Retina (tissue), 1 donor: ENCODE measurements around the gene ADCY9.
"Not testable (repeated sequence)": the region's sequence is repeated elsewhere in the genome, so short reads cannot be mapped to it uniquely, and the experiment has no call there.

Experiments
- DNase-seq: peaks from one replicate; pipeline ENCODE4 v3.0.0-alpha.2; 2016

ADCY9 gene

GRCh38 chr16:3946604-3947180 lies 169.6 kb downstream of the ADCY9 start:
- DNase-seq: no peak

DNA sequence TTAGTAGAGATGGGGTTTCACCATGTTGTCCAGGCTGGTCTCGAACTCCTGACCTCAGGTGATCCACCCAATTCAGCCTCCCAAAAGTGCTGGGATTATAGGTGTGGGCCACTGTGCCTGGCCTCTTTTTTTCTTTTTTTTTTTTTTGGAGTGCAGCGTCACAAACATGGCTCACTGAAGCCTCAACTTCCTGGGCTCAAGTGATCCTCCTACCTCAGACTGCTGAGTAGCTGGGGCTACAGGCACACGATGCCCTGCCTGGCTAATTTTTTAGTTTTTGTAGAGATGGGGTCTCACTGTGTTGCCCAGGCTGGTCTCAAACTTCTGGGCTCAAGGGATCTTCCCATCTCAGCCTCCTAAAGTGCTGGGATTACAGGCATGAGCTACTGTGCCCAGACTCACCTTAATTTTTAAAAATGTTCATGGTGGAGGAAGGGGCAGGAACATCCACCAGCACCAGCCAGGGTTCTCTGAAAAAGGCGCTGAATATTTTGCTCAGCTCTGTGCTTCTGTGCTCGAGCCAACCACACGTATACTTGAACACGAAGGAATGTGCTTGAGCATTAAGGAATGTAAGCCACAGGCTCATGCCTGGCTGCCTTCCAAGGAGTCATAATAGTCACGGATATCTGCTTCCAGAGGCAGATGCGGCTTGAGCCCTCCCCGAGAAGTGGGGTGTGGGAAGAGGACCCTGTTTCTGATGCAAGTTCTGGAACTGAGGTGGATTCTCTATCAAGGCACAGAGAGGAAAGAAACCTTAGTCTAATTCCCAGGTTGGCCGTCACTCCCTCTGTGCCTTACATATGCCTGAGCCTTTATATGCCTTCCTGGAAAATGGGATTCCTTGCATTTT lies 170.3 kb downstream of the ADCY9 start:
- no peak for DNase-seq

- DNase-seq: not testable (repeated sequence)
Observed at GRCh38 chr16:3944457-3944856, 171.8 kb downstream of the ADCY9 start.

DNA sequence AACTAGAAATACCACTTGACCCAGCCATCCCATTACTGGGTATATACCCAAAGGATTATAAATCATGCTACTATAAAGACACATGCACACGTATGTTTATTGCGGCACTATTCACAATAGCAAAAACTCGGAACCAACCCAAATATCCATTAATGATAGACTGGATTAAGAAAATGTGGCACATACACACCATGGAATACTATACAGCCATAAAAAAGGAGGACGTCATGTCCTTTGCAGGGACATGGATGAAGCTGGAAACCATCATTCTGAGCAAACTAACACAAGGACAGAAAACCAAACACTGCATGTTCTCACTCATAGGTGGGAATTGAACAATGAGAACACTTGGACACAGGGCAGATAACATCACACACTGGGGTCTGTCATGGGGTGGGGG lies 174.1 kb downstream of the ADCY9 start:
- DNase-seq: not testable (repeated sequence)

DNA sequence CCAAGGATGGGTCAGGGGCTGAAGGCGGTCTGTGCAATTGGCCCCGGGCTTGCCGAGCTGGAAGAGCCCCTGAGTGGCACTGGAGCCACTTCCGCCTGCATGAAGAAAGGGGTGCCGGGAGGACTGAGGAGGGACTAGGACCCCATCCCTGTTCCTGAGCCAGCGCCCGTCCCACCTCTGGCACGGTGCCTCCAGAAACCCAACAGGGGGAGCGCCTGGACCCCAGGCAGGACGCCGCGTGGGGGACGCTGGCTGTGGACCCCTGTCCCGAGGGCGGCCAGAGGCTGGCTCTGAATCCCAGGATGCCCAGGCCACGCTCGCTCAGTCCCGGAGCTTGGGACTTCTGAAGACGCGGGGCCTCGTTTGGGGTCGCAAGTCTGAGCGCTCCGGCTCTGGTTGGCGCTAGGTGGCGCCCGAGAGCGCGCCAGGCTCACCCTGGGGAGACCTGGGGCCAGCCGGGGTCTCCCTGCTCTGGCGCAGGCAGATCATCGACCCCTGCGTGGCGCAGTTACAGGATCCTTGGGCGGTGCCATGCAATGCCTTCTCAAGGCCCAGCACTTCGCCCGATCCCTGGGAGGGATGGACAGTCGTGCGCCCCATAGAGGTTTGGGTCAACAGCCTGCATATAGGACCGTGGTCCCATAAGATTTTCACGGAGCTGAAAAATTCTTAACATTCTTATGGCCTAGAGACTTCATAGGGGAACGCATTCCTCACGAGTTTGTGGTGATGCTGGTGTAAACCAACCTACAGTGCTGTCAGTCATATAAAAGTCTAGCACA lies 177.2 kb downstream of the ADCY9 start:
- peak; percentile 93 for DNase-seq

DNA sequence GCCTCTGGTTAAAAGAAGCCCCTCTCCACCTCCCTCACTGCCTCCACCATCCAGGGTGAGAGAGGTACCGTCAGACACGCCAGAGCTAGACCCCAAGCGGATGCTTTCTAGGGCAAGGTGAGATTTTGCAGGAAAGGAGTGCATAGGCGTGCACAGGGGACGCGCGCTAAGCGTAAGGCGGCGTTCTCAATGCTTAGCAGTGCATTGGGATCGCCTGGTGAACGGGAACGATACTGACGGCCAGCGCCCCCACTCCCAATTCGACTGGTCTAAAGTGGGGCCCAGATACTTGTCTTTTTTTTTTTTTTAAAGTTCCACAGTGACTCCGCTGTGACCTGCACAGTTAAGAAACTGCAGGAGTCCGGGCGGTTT lies 177.8 kb downstream of the ADCY9 start:
- no peak for DNase-seq

DNA sequence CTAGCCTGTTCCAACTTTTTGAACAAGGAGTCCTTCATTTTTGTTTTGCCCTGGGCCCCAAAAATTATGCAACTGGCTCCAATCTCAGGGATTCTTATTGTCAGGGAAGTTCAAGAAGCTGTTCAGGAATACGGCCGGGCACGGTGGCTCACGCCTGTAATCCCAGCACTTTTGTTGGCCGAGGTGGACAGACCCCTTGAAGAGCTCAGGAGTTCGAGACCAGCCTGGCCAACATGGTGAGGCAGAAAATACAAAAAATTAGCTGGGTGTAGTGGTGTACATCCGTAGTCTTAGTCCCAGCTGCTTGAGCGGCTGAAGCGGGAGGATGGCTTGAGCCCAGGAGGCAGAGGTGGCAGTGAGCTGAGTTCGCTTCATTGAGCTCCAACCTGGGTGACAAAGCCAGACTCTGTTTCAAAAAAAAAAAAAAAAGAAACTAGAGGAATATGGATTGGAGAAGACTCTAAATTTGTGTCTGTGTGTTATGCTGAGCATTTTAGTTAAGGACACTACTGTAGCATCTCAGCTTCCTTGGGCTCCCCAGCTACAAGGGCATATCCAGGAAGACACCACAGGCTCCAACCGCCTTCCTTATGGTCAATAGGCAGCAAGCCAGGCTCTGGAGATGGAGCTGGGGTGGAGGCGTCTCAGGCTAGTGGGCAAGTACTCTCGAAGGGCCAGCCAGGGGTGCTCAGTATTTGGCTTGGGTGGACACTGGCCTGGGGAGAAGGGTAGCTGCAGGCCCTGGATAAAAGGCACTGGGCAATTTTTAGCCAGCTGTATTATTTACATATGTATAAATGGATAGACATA lies 179.0 kb downstream of the ADCY9 start:
- no peak for DNase-seq

DNA sequence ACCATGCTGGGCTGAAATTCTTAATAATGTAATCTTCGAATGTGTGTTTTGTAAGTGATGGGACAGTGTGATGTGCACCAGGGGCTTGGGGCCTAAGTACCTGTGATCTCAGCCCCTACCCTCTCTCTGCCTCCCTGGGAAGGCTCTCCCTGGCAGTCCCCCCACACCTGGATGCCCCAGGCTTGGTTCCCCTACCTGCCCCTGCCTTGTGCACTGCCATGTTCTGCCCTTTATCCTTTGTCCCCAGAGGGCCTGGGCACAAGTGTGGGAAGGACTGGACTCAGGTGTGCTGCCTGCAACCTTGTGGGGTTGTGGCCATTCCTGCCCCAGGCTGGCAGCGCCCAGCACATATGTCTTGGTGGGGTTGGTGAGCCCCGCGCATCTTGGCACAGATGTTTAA lies 180.3 kb downstream of the ADCY9 start:
- DNase-seq: no peak

- no peak for DNase-seq
Observed at GRCh38 chr16:3934491-3935181, 181.6 kb downstream of the ADCY9 start.

- not testable (repeated sequence) for DNase-seq
Observed at GRCh38 chr16:3927147-3927546, 189.1 kb downstream of the ADCY9 start.

DNA sequence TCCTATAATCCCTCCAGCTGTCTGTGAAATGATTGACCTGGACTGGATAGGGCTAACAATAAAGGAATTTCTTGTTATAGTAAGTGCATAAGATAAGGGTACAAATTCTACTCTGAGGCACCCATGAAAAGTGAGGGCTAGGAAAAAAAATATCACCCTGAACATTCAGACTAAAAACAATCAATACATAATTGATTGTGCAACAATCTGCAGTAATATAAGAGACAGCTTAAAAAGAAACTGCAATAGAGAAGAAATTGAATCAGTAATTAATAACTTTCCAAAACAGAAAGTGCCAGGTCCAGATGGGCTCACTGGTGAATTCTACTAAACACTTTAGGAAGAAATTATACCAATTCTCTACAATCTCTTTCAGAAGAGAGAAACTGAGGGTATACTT lies 191.5 kb downstream of the ADCY9 start:
- no peak for DNase-seq

DNA sequence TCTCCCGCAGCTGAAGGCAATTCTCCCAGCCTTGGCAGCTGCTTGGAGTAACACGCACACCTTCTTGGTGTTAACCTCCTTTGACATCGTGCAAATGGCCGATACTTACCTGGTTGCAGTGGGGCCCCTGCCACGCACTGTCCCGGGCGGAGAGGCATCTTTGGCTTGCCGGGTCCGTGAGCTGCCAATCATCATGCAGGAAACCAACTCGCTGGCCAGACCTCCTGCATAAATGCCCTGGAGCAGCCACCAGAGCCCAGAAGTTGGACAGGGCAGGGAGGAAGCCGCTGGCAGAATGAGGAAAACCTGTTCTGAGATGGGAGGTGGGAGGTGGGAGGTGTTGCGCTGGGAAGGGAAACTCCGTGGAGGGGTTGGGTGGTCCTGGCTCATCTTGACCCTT lies 194.0 kb downstream of the ADCY9 start:
- no peak for DNase-seq

DNA sequence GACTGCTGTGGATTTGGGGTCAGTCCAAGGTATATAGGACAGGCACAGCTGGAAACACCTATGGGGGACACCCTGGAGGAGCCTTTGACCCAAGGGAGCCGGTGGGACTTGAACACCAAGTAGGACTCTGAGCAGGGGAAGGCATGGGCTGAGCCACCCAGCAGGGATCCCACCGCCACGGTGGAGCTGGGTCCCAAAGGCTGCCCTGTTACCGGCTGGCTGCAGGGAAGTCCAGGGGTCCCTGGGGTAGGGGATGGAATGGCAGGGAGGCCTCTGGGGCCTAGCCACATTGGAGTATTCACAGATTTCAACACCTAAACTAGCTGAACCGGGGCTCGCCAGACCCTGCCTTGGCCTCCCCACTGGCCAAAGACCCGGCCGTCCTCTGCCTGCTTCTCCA lies 196.0 kb downstream of the ADCY9 start:
- DNase-seq: no peak

- no peak for DNase-seq
Observed at GRCh38 chr16:3919413-3919812, 196.8 kb downstream of the ADCY9 start.

DNA sequence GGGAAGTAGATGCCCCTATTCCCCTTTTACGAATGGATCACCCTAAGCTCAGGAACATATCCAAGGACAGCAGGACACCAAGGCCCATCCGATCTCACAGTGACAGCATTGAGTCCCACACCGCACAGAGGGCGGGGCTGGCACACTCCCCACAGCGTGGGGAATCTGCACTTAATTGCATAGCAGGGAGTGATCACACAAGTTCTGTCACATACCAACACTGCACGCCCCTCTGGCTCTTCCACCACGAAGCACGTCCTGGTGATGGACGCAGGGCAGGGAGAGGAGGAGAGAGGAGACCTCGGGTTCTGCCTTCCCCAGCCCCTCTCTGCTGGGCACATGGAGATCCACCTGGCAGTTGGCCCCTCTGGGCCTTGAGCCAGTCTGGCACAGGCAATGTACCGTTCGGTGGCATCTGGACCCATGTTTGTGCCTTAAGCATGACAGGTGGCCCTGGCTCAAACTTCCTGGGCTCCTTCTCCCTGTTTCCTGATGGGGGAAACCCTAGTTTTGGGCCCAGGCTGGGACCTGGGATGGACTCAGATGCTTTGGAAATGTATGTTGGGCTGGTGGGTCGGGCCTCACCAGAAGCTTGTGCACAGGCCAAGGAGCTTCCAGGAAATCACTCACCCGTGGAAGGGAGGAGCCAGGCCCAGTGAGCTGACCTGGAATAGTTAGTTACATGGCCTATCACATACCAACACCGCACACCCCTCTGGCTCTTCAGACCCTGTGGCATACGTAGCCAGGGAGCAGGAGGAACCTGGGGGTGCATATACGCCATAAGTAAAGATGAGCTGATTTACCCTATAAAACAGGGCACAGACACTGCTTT lies 200.6 kb downstream of the ADCY9 start:
- DNase-seq: no peak

DNA sequence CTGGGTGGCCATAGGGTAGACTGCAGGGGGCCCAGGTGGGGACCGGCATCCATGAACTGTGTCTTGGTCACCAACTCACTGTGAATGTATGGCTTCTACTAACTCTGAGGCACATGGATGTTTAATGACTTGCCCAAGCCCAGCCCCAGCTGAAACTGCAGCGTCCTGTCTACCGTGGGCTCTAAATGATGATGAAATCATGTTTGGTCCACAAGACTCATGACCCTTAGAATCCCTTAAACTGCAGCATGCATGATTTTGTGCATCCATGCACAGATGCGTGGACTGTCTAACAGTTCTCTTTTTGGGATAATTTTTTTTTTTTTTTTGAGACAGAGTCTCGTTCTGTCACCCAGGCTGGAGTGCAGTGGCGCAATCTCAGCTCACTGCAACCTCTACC lies 203.3 kb downstream of the ADCY9 start:
- no peak for DNase-seq
